GM19463 (cell line): Measurements from ENCODE around the gene LGI1.

Source experiments
- ATAC-seq: cut with Tn5 transposase; IDR thresholded peaks from one replicate; pipeline ENCODE4 v1.9.1; 2021; ENCODE audit warnings: mild to moderate bottlenecking, moderate library complexity; ENCODE audit not compliant: unreplicated experiment

LGI1 gene

GRCh38 chr10:93754761-93755160 lies 3.0 kb upstream of the LGI1 start:
- no peak for ATAC-seq

GRCh38 chr10:93755443-93756116 lies 2.2 kb upstream of the LGI1 start:
- no peak for ATAC-seq

- ATAC-seq: no peak
Measured at GRCh38 chr10:93756118-93756517, 1.6 kb upstream of the LGI1 start.

GRCh38 chr10:93757136-93757535 lies 600 bp upstream of the LGI1 start:
- no peak for ATAC-seq

DNA sequence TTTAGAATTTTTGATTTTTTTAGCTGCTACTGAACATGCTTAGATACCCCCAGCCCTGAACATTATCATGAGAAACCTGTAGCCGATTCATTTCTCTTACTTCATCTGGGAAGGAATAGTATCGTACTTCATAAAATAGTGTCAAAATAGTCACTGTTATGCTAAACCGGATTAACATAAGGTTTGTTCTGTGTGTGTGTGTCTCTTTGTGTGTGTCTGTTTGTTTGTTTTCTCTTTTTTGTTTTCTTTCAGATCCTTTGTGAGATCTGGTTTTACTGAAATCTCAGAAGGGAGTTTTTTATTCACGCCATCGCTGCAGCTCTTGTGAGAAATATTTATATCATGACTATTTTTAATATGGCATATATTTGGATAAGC lies 761 bp downstream of the LGI1 start:
- no peak for ATAC-seq

DNA sequence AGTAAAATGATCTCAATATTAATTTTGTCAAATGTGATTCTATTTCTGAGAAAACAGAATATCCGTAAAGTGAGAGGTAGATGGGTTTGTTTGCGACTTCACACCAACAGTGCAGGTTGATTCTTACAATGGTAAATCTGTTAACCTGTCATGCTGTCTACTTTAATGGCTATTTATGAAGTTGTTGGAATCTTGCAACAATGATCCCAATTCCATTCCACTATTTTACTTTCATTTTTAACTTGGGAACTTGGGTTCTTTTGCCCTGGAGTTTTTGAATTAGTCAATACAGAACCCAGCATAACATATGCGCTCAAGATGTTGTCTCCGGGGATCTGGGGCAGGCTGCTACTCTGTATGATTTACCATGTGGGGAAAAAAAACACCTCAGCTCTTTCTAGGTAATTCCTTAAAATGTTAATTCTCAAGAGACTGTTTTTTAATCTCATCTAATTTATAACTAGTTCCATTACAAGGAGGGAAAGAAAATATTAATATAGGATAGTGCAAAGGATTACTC lies 1.2 kb downstream of the LGI1 start:
- ATAC-seq: no peak

GRCh38 chr10:93760490-93760889 lies 2.8 kb downstream of the LGI1 start:
- ATAC-seq: no peak

- no peak for ATAC-seq
Measured at GRCh38 chr10:93762979-93763391, 5.2 kb downstream of the LGI1 start.

DNA sequence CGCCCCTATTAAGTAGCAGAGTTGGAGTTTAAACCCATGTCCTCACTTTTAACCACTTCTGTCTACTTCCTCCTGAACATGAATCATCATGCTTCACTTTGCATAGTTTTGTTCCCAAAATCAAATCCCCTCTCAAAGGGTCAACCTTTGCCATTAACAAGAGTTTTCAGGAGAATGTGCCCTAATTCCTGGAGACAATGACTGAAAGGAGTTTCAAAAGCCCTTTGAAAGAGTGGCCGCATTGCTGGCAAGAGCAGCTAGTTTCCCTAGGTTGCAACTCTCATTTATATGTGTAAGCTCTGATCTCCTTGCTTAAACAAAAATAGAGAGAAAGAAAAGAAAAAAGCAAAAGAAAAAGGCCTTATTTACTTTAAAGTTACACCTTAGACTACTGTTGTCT lies 9.2 kb downstream of the LGI1 start:
- ATAC-seq: no peak

DNA sequence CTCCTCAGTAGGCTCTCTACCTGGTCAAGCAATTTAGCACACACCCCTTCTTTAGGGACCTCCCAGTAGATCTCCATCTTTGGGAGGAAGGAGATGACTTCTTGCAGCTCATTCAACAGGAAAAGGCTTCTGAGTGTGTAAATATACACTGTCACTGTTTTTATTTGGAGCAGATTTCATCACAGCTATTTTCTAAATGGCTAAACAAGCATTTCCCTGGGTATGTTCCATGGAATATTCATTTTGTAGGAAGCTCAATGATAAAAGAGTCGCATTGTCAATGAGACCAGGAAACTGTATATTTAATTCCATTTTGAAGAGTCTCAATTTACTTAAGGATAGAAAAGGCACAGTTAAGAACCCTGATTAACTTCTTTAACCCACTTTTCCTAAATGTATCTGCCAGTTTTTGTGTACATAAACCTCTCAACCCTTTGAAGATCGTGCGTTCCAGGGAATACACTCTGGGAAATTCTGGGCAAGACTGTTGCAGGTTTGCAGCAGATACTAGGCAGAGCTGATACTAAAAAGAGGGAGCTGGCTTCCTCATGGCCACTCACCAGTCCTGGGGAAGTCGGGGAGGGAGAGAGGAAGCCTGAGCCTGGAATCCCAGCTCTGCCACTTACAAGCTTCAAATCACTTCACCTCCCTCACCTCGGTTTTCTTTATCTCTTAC lies 10.1 kb downstream of the LGI1 start:
- no peak for ATAC-seq

- ATAC-seq: no peak
Measured at GRCh38 chr10:93768892-93769291, 11.2 kb downstream of the LGI1 start.

GRCh38 chr10:93771354-93771753 lies 13.6 kb downstream of the LGI1 start:
- ATAC-seq: no peak

GRCh38 chr10:93773120-93773519 lies 15.4 kb downstream of the LGI1 start:
- no peak for ATAC-seq

DNA sequence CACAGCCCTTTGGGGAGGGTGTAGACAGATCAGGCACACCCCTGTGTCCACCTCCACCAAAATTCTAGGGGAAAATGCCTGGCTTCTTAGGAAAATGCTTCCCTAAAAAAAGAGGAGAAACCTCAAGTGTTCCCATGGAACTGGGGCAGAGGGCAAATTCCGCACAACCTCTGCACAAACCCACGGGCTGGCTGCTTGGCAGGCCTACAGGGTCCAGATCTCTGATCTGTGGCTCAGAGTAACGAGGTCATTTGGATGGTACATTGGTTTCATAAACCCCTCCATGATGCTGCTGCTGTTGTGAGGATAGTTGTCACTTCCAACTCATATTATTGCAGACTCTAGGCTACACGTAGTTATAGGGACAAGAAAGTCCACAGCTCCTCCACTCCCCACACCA lies 16.0 kb downstream of the LGI1 start:
- ATAC-seq: no peak

DNA sequence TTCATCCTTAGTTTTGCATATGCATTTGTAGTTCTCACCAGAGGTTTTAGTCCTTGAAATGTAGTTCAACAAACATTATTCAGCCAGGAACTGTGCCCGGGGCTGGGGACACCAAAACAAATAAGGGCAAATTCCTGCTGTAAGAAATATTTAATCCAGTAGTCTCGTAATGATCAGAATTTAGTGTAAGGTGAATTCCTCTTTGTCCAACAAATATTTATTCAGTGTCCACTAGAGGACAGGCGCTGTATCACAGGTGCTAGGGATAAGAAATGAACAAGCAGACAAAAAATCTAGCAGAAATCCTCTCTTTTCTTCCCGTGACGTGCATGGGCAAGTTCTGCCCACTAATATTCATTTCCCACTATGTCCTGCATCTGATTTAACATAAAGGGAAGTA lies 17.6 kb downstream of the LGI1 start:
- ATAC-seq: no peak

DNA sequence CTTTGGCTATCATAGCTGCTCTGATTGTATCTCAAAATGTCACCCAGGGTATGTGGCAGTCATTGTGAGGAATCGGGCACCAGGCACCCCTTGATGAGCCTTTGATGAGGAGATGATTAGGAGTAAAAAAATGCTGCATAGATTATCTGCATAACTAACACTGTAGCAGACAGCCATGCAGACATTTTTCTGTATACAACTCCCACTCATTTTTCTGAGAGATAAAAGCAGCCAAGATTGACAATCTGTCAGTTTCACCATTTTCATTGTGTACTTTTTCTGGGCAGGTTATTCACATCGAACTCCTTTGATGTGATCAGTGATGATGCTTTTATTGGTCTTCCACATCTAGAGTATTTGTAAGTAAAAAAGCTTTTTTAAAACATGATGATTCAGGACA lies 19.4 kb downstream of the LGI1 start:
- no peak for ATAC-seq

DNA sequence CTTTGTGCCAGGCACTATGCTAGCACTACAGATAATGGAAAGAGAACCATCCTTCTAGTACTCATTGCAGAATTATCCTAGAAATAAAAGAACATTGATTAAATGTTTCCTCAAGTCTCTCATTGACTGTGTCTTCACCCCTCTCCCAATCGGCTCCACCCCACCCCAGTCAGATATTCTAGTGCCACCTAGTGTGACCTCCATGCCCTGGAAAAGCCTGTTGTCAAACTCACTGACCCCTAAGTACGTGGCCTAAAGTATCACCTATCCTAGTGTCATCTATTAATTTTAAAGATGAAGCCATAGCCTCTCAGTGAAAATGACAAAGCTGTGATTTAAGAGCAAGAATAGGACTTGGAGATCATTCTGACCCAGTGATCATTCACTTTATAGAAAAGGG lies 26.3 kb downstream of the LGI1 start:
- no peak for ATAC-seq

DNA sequence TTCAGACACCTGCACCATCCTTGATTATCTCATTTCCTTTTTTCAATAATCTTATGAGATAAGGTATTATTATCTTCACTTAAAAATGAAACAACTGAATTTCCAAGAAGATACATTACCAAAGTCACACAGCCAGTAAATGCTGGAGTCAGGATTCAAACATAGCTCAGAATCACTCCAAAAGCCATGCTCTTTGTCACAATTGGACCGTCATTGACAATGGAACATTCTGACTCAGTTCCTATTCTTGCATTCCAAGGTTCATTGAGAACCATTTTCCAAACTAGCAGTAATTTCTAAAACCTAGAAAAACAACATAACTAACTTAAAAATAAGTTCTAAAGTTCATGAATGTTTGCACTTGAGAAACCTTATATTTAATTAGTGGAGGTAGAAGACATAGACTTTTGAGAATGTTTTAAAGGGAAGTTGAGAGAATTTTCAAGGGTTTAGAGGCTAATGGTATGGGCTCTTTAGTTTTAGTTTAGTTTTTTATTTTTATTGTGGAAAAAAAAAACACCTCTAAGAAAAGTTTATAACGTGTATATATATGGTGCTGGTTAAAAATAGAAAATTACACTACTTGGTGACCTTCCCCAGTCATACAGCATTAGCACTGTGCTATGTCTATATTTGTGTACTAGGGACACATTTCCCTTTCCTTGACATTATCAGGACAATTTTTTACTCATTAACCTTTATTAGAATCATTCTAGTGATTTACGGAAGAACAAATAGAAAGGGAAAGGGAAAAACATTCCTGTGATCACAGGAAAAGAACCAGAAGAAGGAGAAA lies 30.9 kb downstream of the LGI1 start:
- ATAC-seq: no peak

GRCh38 chr10:93790439-93790838 lies 32.7 kb downstream of the LGI1 start:
- ATAC-seq: no peak

- ATAC-seq: no peak
Measured at GRCh38 chr10:93796167-93796566, 38.4 kb downstream of the LGI1 start.

GRCh38 chr10:93797825-93798224 lies 40.1 kb downstream of the LGI1 start:
- ATAC-seq: no peak
